ENCODE results near the gene SCRN1. TPM values are rescaled to one million over a fixed set of nuclear protein-coding genes. Genes with fewer than 3 reads are reported as not detected.
"Not testable (repeated sequence)": the region's sequence is repeated elsewhere in the genome, so short reads cannot be mapped to it uniquely, and the experiment has no call there.

Gene SCRN1
- total RNA-seq, 1 donor from 2014 or later: 0.78 TPM

DNA sequence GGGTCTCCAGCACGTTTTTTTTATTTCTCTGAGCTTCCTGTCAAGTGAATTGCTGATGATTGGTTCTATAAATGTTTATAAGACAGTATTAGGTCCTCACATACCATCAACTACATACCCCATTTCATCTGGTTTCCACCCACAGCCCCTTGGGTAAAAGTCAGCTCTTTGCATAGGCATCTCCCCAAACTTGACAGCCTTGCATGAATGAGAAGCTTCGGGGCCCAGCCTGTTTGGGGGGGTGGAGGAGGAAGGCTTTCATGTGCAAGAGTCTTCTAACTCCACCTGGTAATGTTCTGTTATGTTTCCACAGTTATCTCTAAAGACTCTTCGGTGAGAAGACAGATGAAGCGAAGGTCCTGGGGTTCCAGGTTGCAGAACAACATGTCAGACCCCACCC, 75.4 kb downstream of the SCRN1 start:
- no peak overlapping the region for H3K27ac Mint-ChIP-seq
- H3K36me3 Mint-ChIP-seq (ENCODE audit: low read depth): no peaks in the 10 kb centered on the region
- no peaks in the 10 kb centered on the region for H3K9me3 Mint-ChIP-seq
- intact Hi-C loops (cut with micrococcal nuclease): no loop called here
- H3K27me3 Mint-ChIP-seq (ENCODE audit: insufficient read depth): peaks cover 10% of the 10 kb centered on the region
- H3K4me1 Mint-ChIP-seq (ENCODE audit: low read depth): no peaks in the 10 kb centered on the region
- no peak for DNase-seq (ENCODE audit: low spot score)
- no peak overlapping the region for H3K4me3 Mint-ChIP-seq

DNA sequence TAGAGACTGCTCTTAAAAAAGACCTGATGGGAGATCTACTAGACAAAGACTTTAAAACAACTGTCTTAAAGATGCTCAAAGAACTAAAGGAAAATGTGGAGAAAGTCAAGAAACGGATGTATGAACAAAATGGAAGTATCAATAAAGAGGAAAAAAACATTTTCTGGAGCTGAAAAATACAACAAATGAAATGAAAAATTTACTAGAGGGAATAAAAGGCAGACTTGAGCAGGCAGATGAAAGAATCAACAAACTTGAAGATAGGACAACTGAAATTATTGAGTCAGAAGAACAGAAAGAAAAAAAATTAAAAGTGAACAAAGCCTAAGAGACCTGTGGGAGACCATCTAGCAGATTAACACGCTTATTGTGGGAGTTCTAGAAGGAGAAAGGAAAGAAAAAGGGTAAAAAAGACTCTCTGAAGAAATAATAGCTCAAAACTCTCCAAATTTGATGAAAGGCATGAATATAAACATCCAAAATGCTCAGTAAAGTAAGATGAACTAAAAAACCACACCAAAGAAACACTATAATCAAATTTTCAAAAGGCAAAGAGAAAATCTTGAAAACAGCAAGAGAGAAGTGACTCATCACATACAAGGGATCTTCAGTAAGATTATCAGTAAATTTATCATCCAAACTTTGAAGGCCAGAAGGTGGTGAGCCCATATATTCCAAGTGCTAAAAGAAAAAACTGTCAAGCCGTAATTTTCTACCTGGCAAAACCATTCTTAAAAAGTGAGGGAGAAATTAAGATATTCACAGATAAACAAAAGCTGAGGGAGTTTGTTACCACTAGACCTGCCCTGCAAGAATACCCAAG, 83.2 kb downstream of the SCRN1 start:
- Mint-ChIP-seq H3K27me3 (ENCODE audit: insufficient read depth) (peaks cover 19% of the 10 kb centered on the region), H3K4me1 (ENCODE audit: low read depth) (no peaks in the 10 kb centered on the region), H3K27ac (no peak overlapping the region), H3K9me3 (peaks cover 24% of the 10 kb centered on the region), H3K36me3 (ENCODE audit: low read depth) (no peaks in the 10 kb centered on the region), H3K4me3 (no peak overlapping the region)
- DNase-seq (ENCODE audit: low spot score): no peak
- intact Hi-C loops (cut with micrococcal nuclease): no loop called here

DNA sequence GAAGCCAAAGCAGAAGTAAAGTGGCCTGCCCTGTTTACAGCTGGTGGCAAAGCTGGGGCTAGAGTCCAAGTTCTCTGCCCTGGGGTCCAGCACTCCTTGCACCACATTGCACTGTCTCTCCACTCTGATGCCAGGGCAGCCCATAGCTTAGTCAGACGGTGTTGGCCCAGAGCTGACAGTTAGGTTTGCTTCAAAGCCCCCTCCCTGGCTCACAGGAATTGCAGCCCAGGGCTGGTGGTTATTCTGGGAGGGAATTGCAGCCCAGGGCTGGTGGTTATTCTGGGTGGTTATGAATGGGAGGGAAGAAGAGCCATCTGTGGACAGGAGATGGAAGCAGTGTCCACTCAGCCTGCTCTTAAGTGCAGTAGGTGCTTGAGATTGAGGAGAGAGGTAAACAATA, 88.9 kb downstream of the SCRN1 start:
- H3K4me1 Mint-ChIP-seq (ENCODE audit: low read depth): no peaks in the 10 kb centered on the region
- H3K9me3 Mint-ChIP-seq: peaks cover 6% of the 10 kb centered on the region
- intact Hi-C loops (cut with micrococcal nuclease): no loop called here
- no peaks in the 10 kb centered on the region for H3K36me3 Mint-ChIP-seq (ENCODE audit: low read depth)
- H3K27me3 Mint-ChIP-seq (ENCODE audit: insufficient read depth): peaks cover 8% of the 10 kb centered on the region
- H3K27ac Mint-ChIP-seq: no peak overlapping the region
- DNase-seq (ENCODE audit: low spot score): no peak
- no peak overlapping the region for H3K4me3 Mint-ChIP-seq

DNA sequence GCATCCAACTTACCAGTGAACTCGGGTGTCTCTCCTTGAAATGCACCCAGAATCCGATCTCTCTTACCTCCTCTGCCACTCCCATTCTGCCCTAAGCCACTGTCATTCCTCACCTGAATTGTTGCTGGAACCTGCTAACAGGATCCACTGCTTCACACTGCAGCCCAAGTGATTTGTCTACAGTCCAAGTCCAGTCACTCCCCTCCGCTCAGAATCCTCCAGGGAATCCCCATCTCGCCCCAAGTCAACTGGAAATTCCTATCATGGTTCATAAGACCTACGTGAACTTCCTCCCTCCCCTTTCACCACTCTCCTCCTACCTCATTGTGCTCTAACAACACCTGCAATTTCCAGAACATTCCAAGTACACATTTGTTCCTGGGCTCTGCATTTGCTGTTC, 91.3 kb downstream of the SCRN1 start:
- no peak overlapping the region for H3K27ac Mint-ChIP-seq
- no peaks in the 10 kb centered on the region for H3K9me3 Mint-ChIP-seq
- H3K4me1 Mint-ChIP-seq (ENCODE audit: low read depth): no peaks in the 10 kb centered on the region
- intact Hi-C loops (cut with micrococcal nuclease): no loop called here
- no peaks in the 10 kb centered on the region for H3K36me3 Mint-ChIP-seq (ENCODE audit: low read depth)
- no peak for DNase-seq (ENCODE audit: low spot score)
- H3K4me3 Mint-ChIP-seq: no peak overlapping the region
- peaks cover 5% of the 10 kb centered on the region for H3K27me3 Mint-ChIP-seq (ENCODE audit: insufficient read depth)

DNA sequence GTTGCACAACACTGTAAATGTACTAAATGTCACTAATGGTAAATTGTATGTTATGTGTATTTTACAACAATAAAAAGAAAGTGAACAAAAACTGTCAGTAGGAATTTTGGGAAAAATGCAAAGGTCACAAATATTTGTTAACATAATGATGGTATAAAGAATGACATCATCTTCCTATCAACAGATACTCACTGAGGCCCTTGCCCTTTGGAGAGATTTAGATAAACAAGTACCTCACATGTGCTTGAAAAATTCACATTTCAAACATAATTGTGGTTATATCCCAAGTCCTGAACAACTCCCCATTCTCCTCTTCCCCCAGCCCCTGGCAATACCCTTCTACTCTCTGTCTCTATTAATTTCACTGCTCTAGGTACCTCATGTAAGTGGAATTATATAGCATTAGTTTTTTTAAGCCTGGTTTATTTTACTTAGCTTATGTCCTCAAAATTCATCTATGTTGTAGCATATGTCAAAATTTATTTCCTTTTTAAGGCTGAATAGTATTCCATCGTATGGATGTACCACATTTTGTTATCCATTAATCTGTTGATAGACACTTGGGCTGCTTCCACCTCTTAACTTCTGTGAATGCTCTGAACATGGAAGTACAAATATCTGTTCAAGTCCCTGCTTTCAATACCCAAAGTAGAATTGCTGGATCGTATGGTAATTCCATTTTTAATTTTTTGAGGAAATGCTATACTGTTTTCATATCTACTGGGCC, 92.8 kb downstream of the SCRN1 start:
- Mint-ChIP-seq H3K9me3 (no peaks in the 10 kb centered on the region), H3K4me1 (ENCODE audit: low read depth) (no peaks in the 10 kb centered on the region), H3K27me3 (ENCODE audit: insufficient read depth) (peaks cover 5% of the 10 kb centered on the region), H3K27ac (no peak overlapping the region), H3K36me3 (ENCODE audit: low read depth) (no peaks in the 10 kb centered on the region), H3K4me3 (no peak overlapping the region)
- intact Hi-C loops (cut with micrococcal nuclease): no loop called here
- DNase-seq (ENCODE audit: low spot score): no peak

DNA sequence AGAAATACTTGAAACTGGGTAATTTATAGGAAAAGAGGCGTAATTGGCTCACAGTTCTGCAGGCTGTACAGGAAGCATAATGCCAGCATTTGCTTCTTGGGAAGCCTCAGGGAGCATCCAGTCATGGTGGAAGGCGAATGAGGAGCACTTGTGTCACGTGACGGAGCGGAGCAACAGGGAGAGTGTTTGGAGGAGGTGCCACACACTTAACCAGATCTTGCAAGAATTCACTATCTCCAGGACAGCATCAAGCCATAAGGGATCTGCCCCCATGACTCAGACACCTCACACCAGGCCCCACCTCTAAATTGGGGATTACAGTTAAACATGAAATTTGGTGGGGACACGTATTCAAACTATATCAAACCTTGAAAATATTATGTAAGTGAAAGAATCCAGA, 94.0 kb downstream of the SCRN1 start:
- H3K9me3 Mint-ChIP-seq: no peaks in the 10 kb centered on the region
- peaks cover 5% of the 10 kb centered on the region for H3K27me3 Mint-ChIP-seq (ENCODE audit: insufficient read depth)
- H3K27ac Mint-ChIP-seq: no peak overlapping the region
- DNase-seq (ENCODE audit: low spot score): no peak
- H3K36me3 Mint-ChIP-seq (ENCODE audit: low read depth): no peaks in the 10 kb centered on the region
- H3K4me1 Mint-ChIP-seq (ENCODE audit: low read depth): no peaks in the 10 kb centered on the region
- no peak overlapping the region for H3K4me3 Mint-ChIP-seq
- intact Hi-C loops (cut with micrococcal nuclease): no loop called here

DNA sequence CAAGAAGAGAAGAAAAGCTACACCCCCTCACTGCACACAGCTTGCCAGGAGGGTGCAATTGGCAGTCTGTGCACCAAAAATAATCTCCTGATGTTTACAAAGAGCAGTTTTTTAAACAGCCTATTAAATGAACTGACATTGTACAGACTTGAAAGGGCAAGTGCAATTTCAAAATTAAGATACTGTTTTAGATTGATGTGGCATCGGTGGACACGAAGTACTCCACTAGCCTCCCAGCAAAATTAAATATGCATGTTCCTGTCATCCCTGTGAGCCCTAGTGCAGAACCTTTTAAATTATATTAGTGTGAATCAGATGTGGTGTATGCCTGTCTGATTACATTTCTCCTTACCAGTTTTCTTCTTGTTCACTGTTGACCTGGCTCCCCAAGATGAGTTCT, 95.3 kb downstream of the SCRN1 start:
- DNase-seq (ENCODE audit: low spot score): no peak
- H3K4me1 Mint-ChIP-seq (ENCODE audit: low read depth): no peaks in the 10 kb centered on the region
- intact Hi-C loops (cut with micrococcal nuclease): no loop called here
- H3K36me3 Mint-ChIP-seq (ENCODE audit: low read depth): no peaks in the 10 kb centered on the region
- peaks cover 6% of the 10 kb centered on the region for H3K27me3 Mint-ChIP-seq (ENCODE audit: insufficient read depth)
- H3K4me3 Mint-ChIP-seq: no peak overlapping the region
- no peak overlapping the region for H3K27ac Mint-ChIP-seq
- H3K9me3 Mint-ChIP-seq: no peaks in the 10 kb centered on the region

DNA sequence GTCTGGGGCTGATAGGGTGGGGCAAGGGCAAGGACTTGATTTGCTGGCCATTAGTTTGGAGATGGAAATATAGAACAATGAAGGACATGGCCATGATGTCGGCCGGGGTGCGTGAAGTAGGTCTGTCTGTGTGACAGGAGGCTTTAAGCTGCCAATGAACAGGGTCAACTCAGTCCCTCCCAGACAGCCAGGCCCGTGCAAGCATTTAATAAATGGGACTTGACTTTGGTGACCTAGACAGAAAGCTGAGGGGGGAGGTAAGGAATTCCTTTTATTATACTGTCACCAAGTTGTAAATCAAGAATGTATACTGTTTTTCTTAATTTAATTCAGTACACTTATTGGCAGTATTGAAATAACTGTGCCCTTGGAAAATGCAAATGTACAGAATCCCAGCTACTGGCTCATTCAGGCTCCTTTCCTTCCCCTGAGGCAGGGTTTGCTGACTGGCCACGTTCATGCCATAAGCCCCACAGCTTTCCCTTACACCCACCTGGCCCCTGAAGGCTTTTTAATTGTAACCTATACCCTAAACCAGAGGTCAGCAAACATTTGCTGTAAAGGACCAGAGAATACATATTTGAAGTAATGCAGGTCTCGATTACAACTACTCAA, 96.1 kb downstream of the SCRN1 start:
- H3K27ac Mint-ChIP-seq: no peak overlapping the region
- H3K27me3 Mint-ChIP-seq (ENCODE audit: insufficient read depth): peaks cover 6% of the 10 kb centered on the region
- H3K4me3 Mint-ChIP-seq: no peak overlapping the region
- no peaks in the 10 kb centered on the region for H3K9me3 Mint-ChIP-seq
- H3K4me1 Mint-ChIP-seq (ENCODE audit: low read depth): no peaks in the 10 kb centered on the region
- intact Hi-C loops (cut with micrococcal nuclease): no loop called here
- no peak for DNase-seq (ENCODE audit: low spot score)
- no peaks in the 10 kb centered on the region for H3K36me3 Mint-ChIP-seq (ENCODE audit: low read depth)

DNA sequence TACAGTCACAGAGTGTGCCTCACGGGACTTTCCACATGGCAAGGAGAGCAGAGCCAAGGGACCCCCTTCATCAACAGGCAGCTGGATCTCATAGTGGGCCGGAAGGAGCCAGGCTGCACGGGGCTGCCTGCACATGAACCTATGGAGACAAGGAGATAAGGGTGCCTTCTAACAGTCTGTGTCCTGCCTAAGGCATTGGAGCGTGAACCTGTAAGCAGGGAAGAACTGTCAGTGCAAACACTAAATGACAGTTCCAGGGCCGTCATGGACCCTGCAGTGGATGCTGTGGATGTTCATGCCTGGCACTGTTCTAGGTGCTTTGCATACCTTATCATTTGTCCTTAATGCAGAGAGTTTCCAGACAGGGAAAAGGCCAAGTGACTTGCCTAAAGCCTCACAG, 97.4 kb downstream of the SCRN1 start:
- intact Hi-C loops (cut with micrococcal nuclease): no loop called here
- DNase-seq (ENCODE audit: low spot score): no peak
- H3K27me3 Mint-ChIP-seq (ENCODE audit: insufficient read depth): peaks cover 1% of the 10 kb centered on the region
- no peak overlapping the region for H3K4me3 Mint-ChIP-seq
- no peaks in the 10 kb centered on the region for H3K4me1 Mint-ChIP-seq (ENCODE audit: low read depth)
- no peaks in the 10 kb centered on the region for H3K9me3 Mint-ChIP-seq
- no peak overlapping the region for H3K27ac Mint-ChIP-seq
- H3K36me3 Mint-ChIP-seq (ENCODE audit: low read depth): no peaks in the 10 kb centered on the region

DNA sequence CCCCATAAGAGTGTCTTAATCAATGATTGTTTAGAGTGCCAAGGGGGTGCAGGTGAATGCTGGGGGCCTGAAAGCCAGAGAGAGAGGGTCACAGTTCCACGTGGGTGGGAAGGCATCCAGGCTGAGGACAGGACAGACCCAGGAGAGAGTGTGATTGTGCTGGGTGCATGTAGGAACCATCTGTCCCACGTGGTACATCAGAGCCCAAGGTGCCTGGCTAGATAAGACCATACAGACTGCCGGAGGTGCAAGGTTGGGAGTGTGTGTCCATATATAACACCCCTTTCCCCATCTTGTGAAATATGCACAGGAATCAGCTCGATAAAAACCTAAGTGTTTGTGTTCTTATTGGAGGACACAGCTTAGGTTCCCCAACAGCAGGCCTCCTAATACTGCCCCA, 97.8 kb downstream of the SCRN1 start:
- Mint-ChIP-seq H3K27ac (no peak overlapping the region), H3K27me3 (ENCODE audit: insufficient read depth) (peaks cover 3% of the 10 kb centered on the region), H3K36me3 (ENCODE audit: low read depth) (no peaks in the 10 kb centered on the region), H3K9me3 (no peaks in the 10 kb centered on the region), H3K4me3 (no peak overlapping the region), H3K4me1 (ENCODE audit: low read depth) (no peaks in the 10 kb centered on the region)
- DNase-seq (ENCODE audit: low spot score): no peak
- intact Hi-C loops (cut with micrococcal nuclease): no loop called here

DNA sequence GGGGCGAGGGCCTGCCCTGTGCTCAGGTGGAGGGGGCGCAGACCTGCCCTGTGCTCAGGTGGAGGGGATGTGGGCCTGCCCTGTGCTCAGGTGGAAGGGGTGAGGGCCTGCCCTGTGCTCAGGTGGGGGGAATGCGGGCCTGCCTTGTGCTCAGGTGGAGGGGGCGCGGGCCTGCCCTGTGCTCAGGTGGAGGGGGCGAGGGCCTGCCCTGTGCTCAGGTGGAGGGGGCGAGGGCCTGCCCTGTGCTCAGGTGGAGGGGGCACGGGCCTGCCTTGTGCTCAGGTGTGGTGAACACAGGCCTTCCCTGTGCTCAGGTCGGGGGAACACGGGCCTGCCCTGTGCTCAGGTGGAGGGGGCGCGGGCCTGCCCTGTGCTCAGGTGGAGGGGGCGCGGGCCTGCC, 98.8 kb downstream of the SCRN1 start:
- not testable (repeated sequence) for DNase-seq (ENCODE audit: low spot score)

DNA sequence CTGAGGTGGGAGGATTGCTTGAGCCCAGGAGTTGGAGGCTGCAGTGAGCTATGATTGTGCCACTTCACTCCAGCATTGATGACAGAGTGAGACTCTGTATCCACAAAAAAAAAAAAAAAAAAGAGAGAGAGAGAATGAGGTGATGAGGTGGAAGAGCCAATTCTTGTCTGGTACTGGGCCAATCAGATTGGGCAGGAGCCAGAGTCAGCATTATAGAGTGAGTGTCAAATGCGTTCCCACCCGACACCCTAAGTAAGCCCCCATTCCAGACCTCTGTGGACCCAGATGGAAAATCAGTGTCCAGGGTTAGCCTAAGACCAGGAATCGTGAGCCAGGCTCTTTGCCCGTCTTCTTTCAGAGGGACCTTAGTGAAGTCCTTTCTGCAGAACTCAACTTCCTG, 99.3 kb downstream of the SCRN1 start:
- no peak overlapping the region for H3K4me3 Mint-ChIP-seq
- no peaks in the 10 kb centered on the region for H3K4me1 Mint-ChIP-seq (ENCODE audit: low read depth)
- intact Hi-C loops (cut with micrococcal nuclease): no loop called here
- DNase-seq (ENCODE audit: low spot score): no peak
- H3K36me3 Mint-ChIP-seq (ENCODE audit: low read depth): no peaks in the 10 kb centered on the region
- H3K9me3 Mint-ChIP-seq: no peaks in the 10 kb centered on the region
- H3K27me3 Mint-ChIP-seq (ENCODE audit: insufficient read depth): peaks cover 5% of the 10 kb centered on the region
- H3K27ac Mint-ChIP-seq: no peak overlapping the region

More for the DNA sequence above, 98.8 kb downstream of the SCRN1 start:
- H3K4me3 Mint-ChIP-seq; H3K27ac Mint-ChIP-seq; H3K27me3 Mint-ChIP-seq (ENCODE audit: insufficient read depth); H3K36me3 Mint-ChIP-seq (ENCODE audit: low read depth); H3K4me1 Mint-ChIP-seq (ENCODE audit: low read depth); intact Hi-C loops (cut with micrococcal nuclease); H3K9me3 Mint-ChIP-seq: not testable (repeated sequence)

DNA sequence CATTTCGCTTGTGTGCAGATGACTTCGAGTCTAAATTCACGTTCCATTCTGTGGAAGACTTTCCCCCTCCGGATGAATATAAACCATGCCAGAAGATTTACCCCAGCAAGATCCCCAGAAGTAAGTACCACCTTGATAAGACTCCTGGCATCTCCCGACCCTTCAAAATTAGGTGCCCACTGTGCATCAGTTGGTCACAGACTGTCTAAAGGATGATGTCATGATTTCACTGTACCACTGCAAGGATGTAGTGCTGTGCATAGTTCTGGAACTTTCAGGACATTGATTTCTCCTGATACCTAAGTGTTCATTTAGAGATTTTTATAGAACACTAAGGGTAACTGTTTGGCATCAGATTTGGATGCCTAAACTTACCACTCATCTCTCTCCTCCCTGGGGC, 100.3 kb downstream of the SCRN1 start:
- H3K9me3 Mint-ChIP-seq: no peaks in the 10 kb centered on the region
- peaks cover 13% of the 10 kb centered on the region for H3K27me3 Mint-ChIP-seq (ENCODE audit: insufficient read depth)
- intact Hi-C loops (cut with micrococcal nuclease): no loop called here

More for the DNA sequence above, 100.3 kb downstream of the SCRN1 start:
- no peak overlapping the region for H3K27ac Mint-ChIP-seq
- no peaks in the 10 kb centered on the region for H3K36me3 Mint-ChIP-seq (ENCODE audit: low read depth)
- H3K4me1 Mint-ChIP-seq (ENCODE audit: low read depth): no peaks in the 10 kb centered on the region
- no peak overlapping the region for H3K4me3 Mint-ChIP-seq
- DNase-seq (ENCODE audit: low spot score): no peak
